ENCODE measurements around the gene HCRTR1.

Gene HCRTR1

DNA sequence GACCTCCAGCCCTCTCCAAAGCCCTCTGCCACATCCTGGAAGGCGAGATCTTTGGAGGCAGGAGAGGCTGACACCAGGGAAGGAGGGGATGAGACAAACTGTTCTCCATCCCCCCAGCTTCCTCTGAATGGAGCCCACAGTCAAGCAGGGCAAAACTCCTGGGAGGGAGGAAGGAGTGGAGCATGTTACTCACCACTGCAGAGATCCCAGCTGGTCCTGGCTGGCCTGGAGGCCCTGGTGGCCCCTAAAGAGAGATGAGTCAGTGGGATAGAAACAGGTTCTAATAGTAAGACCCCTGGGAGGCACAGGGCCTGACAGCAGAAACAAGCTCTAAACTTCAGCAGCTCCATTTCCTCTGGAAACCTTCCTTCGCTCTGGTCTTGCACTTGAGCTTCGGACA lies 41.2 kb downstream of the HCRTR1 start:
- no peak for TF ChIP-seq CTCF (conservative IDR thresholded peaks at IDR 0.05; ENCODE audit: low read depth)
- DNase-seq (ENCODE audit: low spot score): no peak
- CTCF ChIA-PET: interaction anchor here (1.5 to 2.3 kb wide), 2 partner anchors 11 to 57 kb away, joined by 3 to 5 read pairs; no protein-coding TSS in a partner anchor
- POLR2A ChIA-PET (ENCODE audit: low non-redundant PET): no interaction called here
- H3K27ac ChIP-seq: peak overlapping the region; percentile 40

DNA sequence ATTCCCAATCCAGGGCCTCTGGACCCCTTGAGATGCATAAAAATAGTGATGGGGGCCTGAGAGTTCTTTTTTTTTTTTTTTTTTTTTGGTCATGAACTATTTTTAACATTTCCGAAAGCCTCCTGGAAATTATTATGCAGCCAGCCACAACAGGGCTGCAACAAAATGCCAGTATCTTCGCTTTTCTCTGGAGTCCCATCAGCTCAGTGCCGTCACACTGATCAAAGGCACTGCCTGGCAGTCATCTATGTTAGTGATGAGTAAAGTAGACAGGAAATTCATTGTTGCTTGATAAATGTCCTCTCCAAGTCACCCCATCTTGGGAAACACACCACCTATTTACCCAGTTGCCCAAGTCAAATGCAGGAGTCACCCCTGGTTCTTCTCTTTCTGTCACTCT lies 42.4 kb downstream of the HCRTR1 start:
- POLR2A ChIA-PET (ENCODE audit: low non-redundant PET): no interaction called here
- CTCF ChIA-PET: interaction anchor here (2.3 kb wide), 1 partner anchor 10 kb away, joined by 5 read pairs; no protein-coding TSS in a partner anchor
- TF ChIP-seq CTCF (conservative IDR thresholded peaks at IDR 0.05; ENCODE audit: low read depth): no peak
- H3K27ac ChIP-seq: peak overlapping the region; percentile 97; the same call in 1 of the 2 replicates
- no peak for DNase-seq (ENCODE audit: low spot score)

DNA sequence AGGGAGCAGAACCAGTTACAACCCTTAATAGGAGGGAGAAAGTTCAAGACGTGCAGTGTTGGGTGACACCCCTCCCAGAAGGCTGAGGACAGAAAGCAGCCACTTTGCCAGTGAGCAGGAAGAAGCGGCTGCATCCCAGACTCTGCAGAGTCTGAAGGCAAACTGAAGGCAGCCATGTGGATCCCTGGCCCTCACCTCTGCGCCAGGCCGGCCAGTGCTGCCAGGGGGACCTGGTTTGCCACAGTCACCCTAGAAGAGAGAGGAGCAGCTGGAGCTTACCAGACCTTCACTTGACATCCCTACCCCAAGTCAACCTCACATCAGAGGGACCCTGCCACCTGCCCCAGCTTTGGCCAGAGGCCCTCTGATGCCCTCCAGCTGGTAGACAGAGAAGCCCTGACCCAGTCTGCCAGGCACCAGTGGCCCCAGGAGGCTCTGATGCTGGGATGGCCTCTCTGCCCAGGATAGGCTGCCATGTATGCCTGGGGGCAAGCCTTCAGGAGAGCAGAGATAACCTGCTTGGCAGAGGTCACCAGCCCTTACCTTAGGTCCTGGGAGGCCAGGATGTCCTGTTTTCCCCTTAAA lies 43.5 kb downstream of the HCRTR1 start:
- ChIA-PET POLR2A (ENCODE audit: low non-redundant PET) (no interaction called here), CTCF (interaction anchor here (1.0 kb wide), 1 partner anchor 128 kb away, joined by 6 read pairs; no protein-coding TSS in a partner anchor)
- no peak for TF ChIP-seq CTCF (conservative IDR thresholded peaks at IDR 0.05; ENCODE audit: low read depth)
- DNase-seq (ENCODE audit: low spot score): no peak
- peak overlapping the region; percentile 97 for H3K27ac ChIP-seq

DNA sequence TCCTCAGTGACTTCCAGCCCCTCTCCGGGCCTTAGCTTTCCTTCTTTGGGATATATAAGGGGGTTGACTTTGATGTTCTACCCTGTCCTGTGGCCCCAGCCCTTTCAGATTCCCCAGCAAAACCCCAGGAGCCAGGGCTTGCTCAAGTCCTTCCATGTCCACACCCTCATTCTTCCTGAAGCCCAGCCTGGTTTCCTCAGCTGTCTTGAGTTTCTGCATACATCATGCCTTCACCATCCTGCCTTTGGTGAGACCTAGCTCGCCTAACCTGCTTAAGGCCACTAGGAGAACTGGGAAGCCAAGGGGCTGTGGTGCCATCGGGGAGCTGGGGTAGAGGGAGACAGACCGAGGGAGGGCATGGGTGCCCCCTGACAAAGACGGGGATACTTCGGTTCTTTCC lies 44.4 kb downstream of the HCRTR1 start:
- H3K27ac ChIP-seq: peak overlapping the region; percentile 97
- TF ChIP-seq CTCF (conservative IDR thresholded peaks at IDR 0.05; ENCODE audit: low read depth): no peak
- no peak for DNase-seq (ENCODE audit: low spot score)
- ChIA-PET CTCF (interaction anchor here (1.0 kb wide), 1 partner anchor 128 kb away, joined by 6 read pairs; no protein-coding TSS in a partner anchor), POLR2A (ENCODE audit: low non-redundant PET) (no interaction called here)

DNA sequence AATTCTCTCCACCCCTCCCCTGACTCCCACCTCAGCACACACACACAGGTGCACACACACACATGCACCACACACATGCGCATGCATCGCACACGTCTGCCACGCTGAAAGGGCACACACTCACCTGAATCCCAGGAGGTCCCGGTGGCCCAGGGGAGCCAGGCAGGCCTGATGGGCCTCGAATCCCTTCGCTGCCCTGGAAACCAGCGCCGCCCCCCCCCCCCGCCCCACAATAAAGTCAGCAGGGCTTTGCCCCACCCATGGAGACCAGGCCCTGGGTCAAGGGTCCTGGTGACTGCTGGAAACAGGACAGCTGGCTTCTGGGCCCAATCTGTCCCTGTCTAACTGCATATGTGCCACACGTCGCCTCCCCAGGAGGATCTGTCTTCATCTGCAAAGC lies 45.0 kb downstream of the HCRTR1 start:
- ChIA-PET CTCF (interaction anchor here (0.7 to 3.0 kb wide), 5 partner anchors 18 to 307 kb away, joined by 3 to 24 read pairs (median 4); partner anchors contain the start of gene PEF1), POLR2A (ENCODE audit: low non-redundant PET) (no interaction called here)
- no peak for TF ChIP-seq CTCF (conservative IDR thresholded peaks at IDR 0.05; ENCODE audit: low read depth)
- H3K27ac ChIP-seq: peak overlapping the region; percentile 97
- no peak for DNase-seq (ENCODE audit: low spot score)

- peak overlapping the region; percentile 97 for H3K27ac ChIP-seq
- peak; percentile 82 for TF ChIP-seq CTCF (conservative IDR thresholded peaks at IDR 0.05; ENCODE audit: low read depth)
- POLR2A ChIA-PET (ENCODE audit: low non-redundant PET): interaction anchor here (0.8 kb wide), 1 partner anchor 125 kb away, joined by 3 read pairs; no protein-coding TSS in a partner anchor
- DNase-seq (ENCODE audit: low spot score): peak; percentile 59
- CTCF ChIA-PET: interaction anchor here (0.6 to 3.0 kb wide), 10 partner anchors 11 to 301 kb away, joined by 3 to 24 read pairs (median 4); partner anchors contain the start of gene COL16A1
Measured at GRCh38 chr1:31663622-31664452, 46.3 kb downstream of the HCRTR1 start.
